Measurements from ENCODE around the gene ABCE1. TPM values are rescaled to one million over a fixed set of nuclear protein-coding genes. Genes with fewer than 3 reads are reported as not detected.

ABCE1 gene
- total RNA-seq, 1 experiment from 2014 or later, result 163 TPM

DNA sequence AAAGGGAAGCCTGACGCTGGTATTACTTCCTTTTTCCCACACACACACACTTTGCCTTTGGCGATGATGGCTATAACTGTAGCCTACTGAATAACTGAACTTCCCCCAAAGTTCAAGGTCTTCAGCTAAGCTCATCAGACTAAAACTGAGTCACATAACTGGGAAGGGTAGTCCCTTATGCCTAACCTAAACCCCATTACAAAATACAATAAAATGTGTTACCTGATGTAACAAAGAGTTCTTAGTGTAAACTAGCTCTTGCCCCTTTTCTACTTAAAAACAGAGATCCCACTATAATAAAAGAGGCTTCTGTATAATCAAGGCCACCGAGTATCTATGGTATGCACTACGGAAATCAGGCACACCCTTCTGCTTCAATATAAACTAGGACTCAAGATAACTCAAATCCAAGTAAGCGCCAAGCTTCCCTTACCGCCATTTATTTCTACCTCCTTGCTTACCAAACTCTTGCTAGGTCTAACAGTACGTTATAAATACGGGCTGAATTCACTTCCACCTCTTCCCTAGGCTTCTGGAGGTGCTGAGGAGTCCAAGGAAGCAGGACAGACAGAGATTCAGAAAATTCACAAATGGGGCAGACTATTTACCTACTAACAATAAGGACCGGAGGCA, 79.9 kb downstream of the ABCE1 start:
- Histone ChIP-seq H3K36me3 (ENCODE audit: insufficient read depth, low read length, poor library complexity, severe bottlenecking) (peaks cover 17% of the 10 kb centered on the region), H3K27ac (ENCODE audit: low read depth, low read length, poor library complexity, severe bottlenecking) (peak overlapping the region; percentile 75), H3K4me1 (ENCODE audit: insufficient read depth, low read length, poor library complexity, severe bottlenecking) (peaks cover 25% of the 10 kb centered on the region), H3K27me3 (replicated peaks; ENCODE audit: insufficient read depth, low read depth, low read length, poor library complexity) (no peaks in the 10 kb centered on the region), H3K4me3 (ENCODE audit: low read depth, low read length, poor library complexity, severe bottlenecking) (peak overlapping the region; percentile 90), H3K9me3 (ENCODE audit: low read depth, low read length, poor library complexity, severe bottlenecking) (no peaks in the 10 kb centered on the region)
- no peak for TF ChIP-seq EZH2 (IDR thresholded peaks at IDR 0.05; ENCODE audit: borderline replicate concordance, low read depth, low read length, poor library complexity, severe bottlenecking)
- TF ChIP-seq, protein P1, sequence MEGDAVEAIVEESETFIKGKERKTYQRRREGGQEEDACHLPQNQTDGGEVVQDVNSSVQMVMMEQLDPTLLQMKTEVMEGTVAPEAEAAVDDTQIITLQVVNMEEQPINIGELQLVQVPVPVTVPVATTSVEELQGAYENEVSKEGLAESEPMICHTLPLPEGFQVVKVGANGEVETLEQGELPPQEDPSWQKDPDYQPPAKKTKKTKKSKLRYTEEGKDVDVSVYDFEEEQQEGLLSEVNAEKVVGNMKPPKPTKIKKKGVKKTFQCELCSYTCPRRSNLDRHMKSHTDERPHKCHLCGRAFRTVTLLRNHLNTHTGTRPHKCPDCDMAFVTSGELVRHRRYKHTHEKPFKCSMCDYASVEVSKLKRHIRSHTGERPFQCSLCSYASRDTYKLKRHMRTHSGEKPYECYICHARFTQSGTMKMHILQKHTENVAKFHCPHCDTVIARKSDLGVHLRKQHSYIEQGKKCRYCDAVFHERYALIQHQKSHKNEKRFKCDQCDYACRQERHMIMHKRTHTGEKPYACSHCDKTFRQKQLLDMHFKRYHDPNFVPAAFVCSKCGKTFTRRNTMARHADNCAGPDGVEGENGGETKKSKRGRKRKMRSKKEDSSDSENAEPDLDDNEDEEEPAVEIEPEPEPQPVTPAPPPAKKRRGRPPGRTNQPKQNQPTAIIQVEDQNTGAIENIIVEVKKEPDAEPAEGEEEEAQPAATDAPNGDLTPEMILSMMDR (conservative IDR thresholded peaks at IDR 0.05; ENCODE audit: low read depth, low read length), result no peak
- ChIA-PET POLR2A (ENCODE audit: low non-redundant PET) (interaction anchor here (0.6 kb wide), 1 partner anchor 32 kb away, joined by 7 read pairs; no protein-coding TSS in a partner anchor), CTCF (no interaction called here)
- intact Hi-C loops (cut with micrococcal nuclease; ENCODE audit: unreplicated experiment), result no loop called here
- DNase-seq (ENCODE audit: low spot score), result peak; percentile 15
- BruUV-seq (replicated peaks), result TSS peak; percentile 29

DNA sequence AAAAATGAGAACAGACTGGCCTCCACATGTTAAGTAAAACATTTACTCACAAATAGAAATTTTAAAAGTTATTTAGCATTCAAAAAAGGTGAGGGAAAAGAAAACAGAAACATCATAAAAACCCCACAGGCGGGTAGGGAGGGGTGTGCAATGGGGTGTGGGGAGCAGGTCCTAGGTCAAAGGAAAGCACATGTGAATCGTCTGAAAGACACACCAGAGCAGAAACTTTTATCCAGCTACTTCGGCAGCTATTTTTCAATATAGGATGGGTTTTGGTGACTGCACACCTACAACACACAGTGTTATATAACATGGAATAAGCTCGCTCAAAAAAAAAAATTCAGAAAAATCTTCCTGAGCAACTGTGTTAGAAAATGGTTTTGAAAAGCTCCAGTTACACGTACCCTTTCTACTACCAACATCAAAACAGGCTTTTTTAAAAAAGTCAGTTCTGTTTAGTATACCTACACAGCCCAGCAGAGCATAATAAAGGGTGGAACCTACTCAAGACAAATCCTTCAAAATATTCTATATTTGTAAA, 80.7 kb downstream of the ABCE1 start:
- BruUV-seq (replicated peaks), result no TSS peak
- Histone ChIP-seq H3K27ac (ENCODE audit: low read depth, low read length, poor library complexity, severe bottlenecking) (peak overlapping the region; percentile 75), H3K9me3 (ENCODE audit: low read depth, low read length, poor library complexity, severe bottlenecking) (no peaks in the 10 kb centered on the region), H3K4me1 (ENCODE audit: insufficient read depth, low read length, poor library complexity, severe bottlenecking) (peaks cover 25% of the 10 kb centered on the region), H3K27me3 (replicated peaks; ENCODE audit: insufficient read depth, low read depth, low read length, poor library complexity) (no peaks in the 10 kb centered on the region), H3K36me3 (ENCODE audit: insufficient read depth, low read length, poor library complexity, severe bottlenecking) (peaks cover 9% of the 10 kb centered on the region), H3K4me3 (ENCODE audit: low read depth, low read length, poor library complexity, severe bottlenecking) (peak overlapping the region; percentile 90)
- TF ChIP-seq, protein P1 (conservative IDR thresholded peaks at IDR 0.05; ENCODE audit: low read depth, low read length), result no peak
- CTCF ChIA-PET, result no interaction called here
- no peak for DNase-seq (ENCODE audit: low spot score)
- POLR2A ChIA-PET (ENCODE audit: low non-redundant PET), result no interaction called here
- intact Hi-C loops (cut with micrococcal nuclease; ENCODE audit: unreplicated experiment), result no loop called here

Other genes with a start within 250 kb of the ABCE1 start
- 27.6 and 30.5 TPM in 2 replicates for gene ANAPC10, start 115 bp upstream of the ABCE1 start, total RNA-seq (2021)
- gene OTUD4, start 82.3 kb downstream of the ABCE1 start, total RNA-seq (2021), result 38.5 and 44.2 TPM in 2 replicates